ENCODE measurements around the gene ASCL3.
"Not testable (repeated sequence)": the region's sequence is repeated elsewhere in the genome, so short reads cannot be mapped to it uniquely, and the experiment has no call there.

ASCL3 gene

GRCh38 chr11:8947230-8947943 lies 4.6 kb upstream of the ASCL3 start:
- DNase-seq (ENCODE audit: low spot score), result no peak

GRCh38 chr11:8941341-8942103 lies 1.3 kb downstream of the ASCL3 start:
- DNase-seq (ENCODE audit: low spot score), result no peak

- no peak for DNase-seq (ENCODE audit: low spot score)
Measured at GRCh38 chr11:8937659-8938058, 5.2 kb downstream of the ASCL3 start.

- no peak for DNase-seq (ENCODE audit: low spot score)
Measured at GRCh38 chr11:8937159-8937558, 5.7 kb downstream of the ASCL3 start.

- DNase-seq (ENCODE audit: low spot score), result not testable (repeated sequence)
Measured at GRCh38 chr11:8935789-8936188, 7.0 kb downstream of the ASCL3 start.

GRCh38 chr11:8934742-8935488 lies 7.9 kb downstream of the ASCL3 start:
- no peak for DNase-seq (ENCODE audit: low spot score)

- no peak for DNase-seq (ENCODE audit: low spot score)
Measured at GRCh38 chr11:8933931-8934330, 8.9 kb downstream of the ASCL3 start.

- DNase-seq (ENCODE audit: low spot score), result no peak
Measured at GRCh38 chr11:8932564-8933180, 10.1 kb downstream of the ASCL3 start, which contains the start of gene C11orf16. TSS of gene C11orf16 (minus strand) at chr11:8932947. CDS start at chr11:8932308, 639 bp downstream.

GRCh38 chr11:8930456-8931175 lies 12.2 kb downstream of the ASCL3 start:
- no peak for DNase-seq (ENCODE audit: low spot score)

GRCh38 chr11:8928981-8929615 lies 13.7 kb downstream of the ASCL3 start:
- DNase-seq (ENCODE audit: low spot score), result no peak

GRCh38 chr11:8928205-8928604 lies 14.6 kb downstream of the ASCL3 start:
- DNase-seq (ENCODE audit: low spot score), result no peak

- no peak for DNase-seq (ENCODE audit: low spot score)
Measured at GRCh38 chr11:8927233-8927632, 15.6 kb downstream of the ASCL3 start.

- DNase-seq (ENCODE audit: low spot score), result no peak
Measured at GRCh38 chr11:8926236-8926635, 16.6 kb downstream of the ASCL3 start.

GRCh38 chr11:8925711-8926110 lies 17.1 kb downstream of the ASCL3 start:
- no peak for DNase-seq (ENCODE audit: low spot score)

- no peak for DNase-seq (ENCODE audit: low spot score)
Measured at GRCh38 chr11:8922691-8923090, 20.1 kb downstream of the ASCL3 start.

GRCh38 chr11:8917157-8917825 lies 25.5 kb downstream of the ASCL3 start:
- no peak for DNase-seq (ENCODE audit: low spot score)

- no peak for DNase-seq (ENCODE audit: low spot score)
Measured at GRCh38 chr11:8914661-8915018, 28.2 kb downstream of the ASCL3 start.

GRCh38 chr11:8913961-8914660 lies 28.7 kb downstream of the ASCL3 start:
- peak; percentile 76 for DNase-seq (ENCODE audit: low spot score)

- DNase-seq (ENCODE audit: low spot score), result peak; percentile 78
Measured at GRCh38 chr11:8911029-8911823, 31.6 kb downstream of the ASCL3 start, which contains the start of gene AKIP1. TSS of gene AKIP1 (plus strand) at chr11:8911189. CDS start at chr11:8911450, 261 bp downstream.
